UCSD-AML1 (cell line): ENCODE data around the gene MIF4GD.
"Not testable (repeated sequence)": the region's sequence is repeated elsewhere in the genome, so short reads cannot be mapped to it uniquely, and the experiment has no call there.

Experiments
- DNase-seq: peaks from one replicate; lab custom pipeline; 2025; ENCODE audit not compliant: unreplicated experiment; lab: John Stamatoyannopoulos, UW

Gene MIF4GD

GRCh38 chr17:75288770-75289114 is 17.7 kb upstream of the MIF4GD start:
- DNase-seq = peak; percentile 60

DNA sequence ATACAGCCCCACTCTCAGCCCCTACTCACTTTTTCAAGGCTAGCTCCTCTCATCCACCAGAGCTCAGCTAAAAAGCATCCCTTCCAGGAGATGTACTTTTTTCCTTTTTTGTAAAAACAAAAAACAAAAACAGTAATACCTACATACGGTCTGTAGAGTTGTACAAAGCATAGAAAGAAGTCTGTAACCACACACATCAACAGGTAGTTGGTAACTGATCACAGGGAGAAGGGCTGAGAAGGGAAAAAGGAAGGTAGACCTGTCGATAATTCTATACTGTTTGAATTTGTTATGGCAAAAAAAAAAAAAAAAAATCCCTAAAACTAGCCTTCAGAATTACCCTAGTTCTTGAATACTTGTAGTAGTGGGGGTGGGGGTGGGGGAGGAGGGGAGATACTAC is 17.3 kb upstream of the MIF4GD start:
- DNase-seq = no peak

- no peak for DNase-seq
Measured at GRCh38 chr17:75287221-75287620, 16.2 kb upstream of the MIF4GD start.

DNA sequence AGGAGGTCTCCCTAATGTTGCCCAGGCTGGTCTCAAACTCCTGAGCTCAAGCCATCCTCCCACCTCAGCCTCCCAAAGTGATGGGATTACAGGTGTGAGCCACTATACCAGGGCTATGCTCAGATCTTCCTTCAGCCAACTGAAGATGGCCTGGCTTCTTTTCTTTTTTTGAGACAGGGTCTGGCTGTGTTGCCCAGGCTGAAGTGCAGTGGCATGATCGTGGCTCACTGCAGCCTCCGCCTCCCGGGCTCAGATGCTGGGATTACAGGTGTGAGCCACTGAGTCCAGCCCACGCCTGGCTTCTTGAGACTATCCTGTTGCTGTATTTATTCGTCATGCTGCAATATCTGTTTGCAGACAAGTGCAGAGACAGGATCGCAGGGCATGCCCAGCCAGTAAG is 14.1 kb upstream of the MIF4GD start:
- DNase-seq = no peak

GRCh38 chr17:75280189-75280588 is 9.2 kb upstream of the MIF4GD start:
- not testable (repeated sequence) for DNase-seq

GRCh38 chr17:75277664-75278071 is 6.6 kb upstream of the MIF4GD start:
- no peak for DNase-seq

GRCh38 chr17:75273977-75274708 is 3.1 kb upstream of the MIF4GD start:
- DNase-seq = no peak

- DNase-seq = no peak
Measured at GRCh38 chr17:75272848-75273184, 1.8 kb upstream of the MIF4GD start.

- DNase-seq = no peak
Measured at GRCh38 chr17:75271955-75272847, 1.2 kb upstream of the MIF4GD start.

DNA sequence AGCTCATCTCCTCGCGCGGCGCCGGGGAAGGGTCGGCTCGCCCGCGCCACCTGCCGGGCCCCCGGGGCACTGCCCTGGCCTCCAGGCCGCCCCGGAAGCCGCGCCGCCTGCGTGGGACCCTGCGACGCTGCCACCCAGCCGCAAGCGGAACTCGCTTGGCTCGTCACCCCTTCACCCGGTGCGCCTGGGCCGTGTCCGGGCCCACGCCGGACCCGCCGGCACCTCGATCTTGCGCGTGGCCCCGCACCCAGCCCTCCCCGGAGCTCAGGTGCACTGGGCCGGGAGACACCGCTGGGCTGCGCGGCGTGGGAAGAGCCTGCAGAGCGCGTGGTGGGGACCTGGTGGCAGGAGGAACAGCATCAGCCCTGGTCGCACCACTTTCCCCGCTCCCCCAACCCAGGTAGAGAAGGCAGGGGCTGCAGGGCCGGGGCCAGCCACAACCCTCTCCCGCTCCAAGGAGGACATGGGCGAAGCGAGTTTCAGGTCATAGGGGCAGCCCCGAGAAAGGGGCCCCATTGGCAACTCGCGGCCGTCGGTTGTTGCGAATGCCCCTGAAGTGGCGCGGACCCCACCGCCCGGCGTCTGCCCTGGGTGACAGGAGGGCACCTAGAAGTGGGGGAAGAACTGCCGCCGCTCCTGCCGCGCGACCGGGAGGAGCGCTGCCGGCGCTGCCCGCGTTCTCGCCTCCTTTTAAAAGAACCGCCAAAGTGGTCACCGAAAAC is 363 bp upstream of the MIF4GD start:
- peak; percentile 89 for DNase-seq

DNA sequence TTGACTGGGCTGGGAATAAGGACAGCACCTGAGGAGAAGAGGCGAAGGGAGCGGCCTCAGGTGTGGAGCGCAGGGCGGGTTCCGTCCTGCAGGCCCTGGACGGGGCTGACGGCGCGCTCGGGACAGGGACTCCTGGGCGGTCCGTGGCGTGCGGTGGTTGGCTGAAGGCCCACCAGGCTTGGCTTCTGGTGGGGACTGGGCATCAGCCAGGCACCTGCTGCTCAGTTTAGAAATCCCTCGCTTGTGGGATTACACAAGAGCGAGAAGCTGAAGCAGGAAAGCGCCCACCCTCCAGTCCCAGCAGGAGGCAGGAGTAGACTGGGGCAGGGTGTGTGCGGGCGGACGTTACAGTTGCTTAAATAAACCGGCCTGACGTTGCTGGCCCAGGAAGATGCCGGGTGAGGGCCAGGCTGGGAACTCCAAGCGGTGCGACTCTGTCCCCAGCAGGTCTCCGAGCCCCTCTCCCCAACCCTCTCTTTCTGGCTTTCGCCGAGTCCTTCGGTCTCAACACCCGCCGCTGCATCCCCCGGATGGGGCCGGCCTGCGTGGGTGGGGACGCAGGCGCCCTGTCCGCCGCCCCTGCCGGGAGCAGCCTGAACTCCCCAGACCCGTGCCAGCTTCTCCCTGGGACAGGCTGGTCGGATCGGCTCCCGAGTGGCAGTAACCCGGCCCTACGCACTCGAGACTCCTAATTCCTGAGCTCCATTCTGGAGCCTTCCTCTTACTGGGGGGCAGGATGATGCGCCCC is 639 bp downstream of the MIF4GD start:
- DNase-seq = peak; percentile 81

DNA sequence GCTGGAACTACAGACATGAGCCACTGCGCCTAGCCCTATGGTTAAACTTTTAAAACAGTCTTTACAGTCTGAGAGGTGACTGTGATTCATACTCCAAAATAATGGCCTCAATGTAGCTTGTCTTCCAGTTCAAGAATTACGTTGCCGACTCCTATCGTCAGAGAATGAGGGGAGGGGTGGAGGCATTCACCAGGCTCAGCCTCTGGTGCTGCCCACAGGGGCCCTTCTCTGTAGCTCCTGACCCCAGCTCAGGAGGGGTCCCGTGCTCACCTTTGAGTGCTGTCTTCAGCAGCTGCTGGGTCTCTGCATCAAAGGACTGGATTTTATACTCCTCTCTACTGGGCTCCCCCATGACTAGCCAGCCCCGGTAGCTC is 1.2 kb downstream of the MIF4GD start:
- no peak for DNase-seq

- no peak for DNase-seq
Measured at GRCh38 chr17:75267411-75268232, 3.4 kb downstream of the MIF4GD start.

DNA sequence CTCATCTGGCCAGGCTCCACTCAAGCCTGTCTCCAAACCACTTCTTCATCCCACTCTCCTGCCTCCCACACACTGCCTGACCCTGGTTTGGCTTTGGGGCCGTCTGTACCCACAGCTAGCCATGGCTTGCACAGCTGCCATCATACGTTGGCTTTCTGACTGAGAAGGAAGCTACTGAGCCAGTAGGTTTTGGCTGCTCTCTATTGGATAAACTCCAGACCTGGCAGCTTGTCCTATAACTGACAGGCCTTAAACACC is 3.9 kb downstream of the MIF4GD start:
- no peak for DNase-seq

- no peak for DNase-seq
Measured at GRCh38 chr17:75266316-75267152, 4.5 kb downstream of the MIF4GD start.

- DNase-seq = no peak
Measured at GRCh38 chr17:75265614-75266315, 5.3 kb downstream of the MIF4GD start.

DNA sequence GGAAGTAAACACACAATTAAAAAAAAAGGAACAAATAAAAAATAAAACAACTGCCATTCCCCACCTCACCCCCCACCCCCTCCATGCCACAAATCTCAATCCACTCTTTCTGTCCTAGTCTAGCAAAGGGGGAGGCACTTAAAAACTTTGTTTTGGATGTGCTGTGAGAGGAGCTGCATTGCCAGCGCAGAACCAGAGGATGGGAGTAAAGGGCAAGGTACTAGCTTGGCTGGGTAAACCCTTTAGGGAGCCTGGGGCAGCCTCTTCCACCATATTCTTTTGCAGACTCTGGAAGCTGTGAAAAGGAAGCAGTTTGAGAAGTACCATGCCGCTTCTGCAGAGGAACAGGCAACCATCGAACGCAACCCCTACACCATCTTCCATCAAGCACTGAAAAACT is 8.0 kb downstream of the MIF4GD start:
- no peak for DNase-seq

- DNase-seq = no peak
Measured at GRCh38 chr17:75262112-75262606, 8.9 kb downstream of the MIF4GD start.
